ENCODE data around the gene TPSG1.
"Not testable (repeated sequence)": the region's sequence is repeated elsewhere in the genome, so short reads cannot be mapped to it uniquely, and the experiment has no call there.

TPSG1 gene

GRCh38 chr16:1225051-1225451 lies at the start of gene TPSG1:
TSS of gene TPSG1 (minus strand) at chr16:1225268. CDS start at chr16:1225252, 16 bp downstream.
- DNase-seq, result no peak

- no peak for DNase-seq
Measured at GRCh38 chr16:1274767-1275166, 49.7 kb upstream of the TPSG1 start.

- no peak for DNase-seq
Measured at GRCh38 chr16:1273816-1274215, 48.7 kb upstream of the TPSG1 start.

GRCh38 chr16:1272453-1273198 lies 47.6 kb upstream of the TPSG1 start:
- no peak for DNase-seq

- peak; percentile 89 to 98 (median 95) for DNase-seq
Measured at GRCh38 chr16:1271724-1272413, 46.8 kb upstream of the TPSG1 start.

- DNase-seq, result no peak
Measured at GRCh38 chr16:1271380-1271723, 46.3 kb upstream of the TPSG1 start.

- DNase-seq, result not testable (repeated sequence)
Measured at GRCh38 chr16:1269418-1269817, 44.4 kb upstream of the TPSG1 start.

- no peak for DNase-seq
Measured at GRCh38 chr16:1265826-1266225, 40.8 kb upstream of the TPSG1 start.

GRCh38 chr16:1265090-1265630 lies 40.1 kb upstream of the TPSG1 start:
- DNase-seq, result no peak

- no peak for DNase-seq
Measured at GRCh38 chr16:1264345-1265089, 39.4 kb upstream of the TPSG1 start.

GRCh38 chr16:1263591-1264344 lies 38.7 kb upstream of the TPSG1 start:
- DNase-seq, result no peak

- no peak for DNase-seq
Measured at GRCh38 chr16:1262846-1263221, 37.8 kb upstream of the TPSG1 start.

- no peak for DNase-seq
Measured at GRCh38 chr16:1262210-1262845, 37.3 kb upstream of the TPSG1 start.

GRCh38 chr16:1261131-1261892 lies 36.2 kb upstream of the TPSG1 start:
- DNase-seq, result peak in 2 of 3 experiments; percentile 60 to 66

- no peak for DNase-seq
Measured at GRCh38 chr16:1260101-1260680, 35.1 kb upstream of the TPSG1 start.

- DNase-seq, result no peak
Measured at GRCh38 chr16:1259760-1260068, 34.6 kb upstream of the TPSG1 start.

GRCh38 chr16:1258906-1259759 lies 34.1 kb upstream of the TPSG1 start:
- peak; percentile 53 to 86 (median 80) for DNase-seq

GRCh38 chr16:1258225-1258600 lies 33.1 kb upstream of the TPSG1 start:
- no peak for DNase-seq

GRCh38 chr16:1257561-1258224 lies 32.6 kb upstream of the TPSG1 start:
- DNase-seq, result no peak

GRCh38 chr16:1256874-1257322 lies 31.8 kb upstream of the TPSG1 start:
- no peak for DNase-seq
